ENCODE results near the gene C1QTNF12.

C1QTNF12 gene

GRCh38 chr1:1231400-1232207, 14.9 kb downstream of the C1QTNF12 start, which contains the start of gene SDF4:
SDF4 (minus strand) TSS chr1:1232001; CDS start chr1:1228772, 3,229 bp downstream.
- ATAC-seq (ENCODE audit: low read depth) (peak; percentile 88), DNase-seq (ENCODE audit: low spot score) (peak; percentile 95)
- H3K27ac ChIP-seq (ENCODE audit: poor library complexity, severe bottlenecking) = peak within 1 kb of the TSS; percentile 63
- TF ChIP-seq CTCF (IDR thresholded peaks at IDR 0.05; ENCODE audit: poor library complexity, severe bottlenecking) = no peak
- no peaks in the 10 kb centered on the region for H3K9me3 ChIP-seq (ENCODE audit: severe bottlenecking)
- no peaks in the 10 kb centered on the region for H3K27me3 ChIP-seq (ENCODE audit: insufficient read depth, poor library complexity, severe bottlenecking)
- H3K4me3 ChIP-seq (ENCODE audit: severe bottlenecking) = peak within 1 kb of the TSS; percentile 90
- peaks cover 31% of the 10 kb centered on the region for H3K36me3 ChIP-seq (ENCODE audit: low read depth)
- no peaks in the 10 kb centered on the region for H3K4me1 ChIP-seq (ENCODE audit: insufficient read depth, poor library complexity, severe bottlenecking)

- Histone ChIP-seq H3K4me3 (ENCODE audit: severe bottlenecking) (peak overlapping the region; percentile 90), H3K4me1 (ENCODE audit: insufficient read depth, poor library complexity, severe bottlenecking) (no peaks in the 10 kb centered on the region), H3K27ac (ENCODE audit: poor library complexity, severe bottlenecking) (peak overlapping the region; percentile 63), H3K9me3 (ENCODE audit: severe bottlenecking) (no peaks in the 10 kb centered on the region), H3K36me3 (ENCODE audit: low read depth) (peaks cover 36% of the 10 kb centered on the region), H3K27me3 (ENCODE audit: insufficient read depth, poor library complexity, severe bottlenecking) (no peaks in the 10 kb centered on the region)
- peak; percentile 16 for TF ChIP-seq CTCF (IDR thresholded peaks at IDR 0.05; ENCODE audit: poor library complexity, severe bottlenecking)
- DNase-seq (ENCODE audit: low spot score) (no peak), ATAC-seq (ENCODE audit: low read depth) (peak; percentile 11; the same call in 2 of the 3 replicates)
Observed at GRCh38 chr1:1230656-1231399, 15.7 kb downstream of the C1QTNF12 start.

GRCh38 chr1:1229770-1230169, 16.8 kb downstream of the C1QTNF12 start:
- Histone ChIP-seq H3K27ac (ENCODE audit: poor library complexity, severe bottlenecking) (no peak overlapping the region), H3K27me3 (ENCODE audit: insufficient read depth, poor library complexity, severe bottlenecking) (no peaks in the 10 kb centered on the region), H3K36me3 (ENCODE audit: low read depth) (peaks cover 44% of the 10 kb centered on the region), H3K9me3 (ENCODE audit: severe bottlenecking) (no peaks in the 10 kb centered on the region), H3K4me1 (ENCODE audit: insufficient read depth, poor library complexity, severe bottlenecking) (no peaks in the 10 kb centered on the region), H3K4me3 (ENCODE audit: severe bottlenecking) (no peak overlapping the region)
- no peak for DNase-seq (ENCODE audit: low spot score)
- ATAC-seq (ENCODE audit: low read depth) = no peak
- no peak for TF ChIP-seq CTCF (IDR thresholded peaks at IDR 0.05; ENCODE audit: poor library complexity, severe bottlenecking)

GRCh38 chr1:1228596-1229321, 17.8 kb downstream of the C1QTNF12 start:
- no peak overlapping the region for H3K4me3 ChIP-seq (ENCODE audit: severe bottlenecking)
- no peaks in the 10 kb centered on the region for H3K27me3 ChIP-seq (ENCODE audit: insufficient read depth, poor library complexity, severe bottlenecking)
- H3K36me3 ChIP-seq (ENCODE audit: low read depth) = peaks cover 48% of the 10 kb centered on the region
- no peaks in the 10 kb centered on the region for H3K4me1 ChIP-seq (ENCODE audit: insufficient read depth, poor library complexity, severe bottlenecking)
- TF ChIP-seq CTCF (IDR thresholded peaks at IDR 0.05; ENCODE audit: poor library complexity, severe bottlenecking) = no peak
- DNase-seq (ENCODE audit: low spot score) (no peak), ATAC-seq (ENCODE audit: low read depth) (no peak)
- no peaks in the 10 kb centered on the region for H3K9me3 ChIP-seq (ENCODE audit: severe bottlenecking)
- no peak overlapping the region for H3K27ac ChIP-seq (ENCODE audit: poor library complexity, severe bottlenecking)
